Mucosa of gallbladder (tissue), 1 donor: ENCODE measurements around the gene VEGFC. TPM values are rescaled to one million over a fixed set of nuclear protein-coding genes. Genes with fewer than 3 reads are reported as not detected.

Source experiments
- DNase-seq: peaks from one replicate; pipeline ENCODE4 v3.0.0-alpha.2; 2020; ENCODE audit warnings: low spot score
- total RNA-seq: library from RNA; stranded (reverse); gene quantifications from one replicate; pipeline ENCODE4 v1.2.1, GENCODE V29; 2021
- donor health status: DM: no; HTN: no; CAD: no.

The VEGFC gene
- total RNA-seq, 1 donor from 2014 or later: 14.4 TPM

DNA sequence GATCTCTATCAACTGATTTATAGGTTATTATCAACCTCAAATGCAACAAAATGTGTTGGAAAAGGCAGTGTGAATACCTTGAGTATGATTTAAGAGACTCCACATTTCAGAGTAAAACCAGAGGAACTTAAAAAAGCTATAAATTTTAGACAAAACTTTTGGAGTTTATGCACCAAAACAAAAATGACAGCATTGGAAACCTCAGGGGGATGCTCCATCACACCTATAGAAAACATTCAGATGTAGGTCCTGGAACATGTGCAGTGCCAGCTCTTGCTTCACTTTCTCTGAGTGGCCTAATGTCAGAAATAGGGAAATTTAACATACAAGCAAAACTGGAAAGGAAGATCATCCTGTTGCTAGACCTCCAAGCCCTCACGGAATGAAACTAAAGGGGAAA lies 5.8 kb upstream of the VEGFC start:
- no peak for DNase-seq

DNA sequence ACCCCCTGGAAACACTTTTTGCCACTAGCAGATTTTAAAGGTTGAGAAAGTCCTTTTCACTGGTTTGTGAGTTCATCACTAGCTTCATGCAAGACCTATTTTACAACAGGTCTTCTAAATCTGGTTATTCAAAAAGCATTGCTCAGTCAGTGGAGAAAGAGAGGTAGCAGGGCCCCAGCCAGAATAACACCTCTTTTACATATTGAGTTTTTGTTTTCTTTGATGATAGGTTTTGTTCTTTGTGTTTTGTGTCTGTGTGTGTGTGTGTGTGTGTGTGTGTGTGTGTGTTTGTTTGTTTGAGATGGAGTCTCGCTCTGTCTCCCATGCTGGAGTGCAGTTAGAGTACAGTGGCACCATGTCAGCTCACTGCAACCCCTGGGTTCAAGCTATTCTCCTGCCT lies 2.7 kb upstream of the VEGFC start:
- no peak for DNase-seq

DNA sequence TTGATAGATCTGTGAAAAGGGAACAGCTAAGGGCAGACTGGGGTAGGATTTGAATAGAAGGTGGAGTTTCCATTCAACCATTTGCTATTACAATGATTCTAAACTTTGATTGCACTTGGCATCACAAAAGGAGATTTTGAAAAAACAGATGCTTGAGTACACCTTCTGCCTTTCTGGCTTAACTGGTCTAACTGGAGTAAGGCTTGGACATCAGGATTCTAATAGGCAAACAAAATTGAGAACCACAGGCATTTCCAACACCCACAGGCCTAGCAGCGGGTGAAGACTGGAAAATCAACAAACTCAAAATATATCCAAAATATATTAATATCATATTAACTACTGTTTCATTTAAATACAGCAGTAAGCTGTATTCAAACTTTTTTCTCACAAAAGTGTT lies 1.9 kb upstream of the VEGFC start:
- DNase-seq: no peak

DNA sequence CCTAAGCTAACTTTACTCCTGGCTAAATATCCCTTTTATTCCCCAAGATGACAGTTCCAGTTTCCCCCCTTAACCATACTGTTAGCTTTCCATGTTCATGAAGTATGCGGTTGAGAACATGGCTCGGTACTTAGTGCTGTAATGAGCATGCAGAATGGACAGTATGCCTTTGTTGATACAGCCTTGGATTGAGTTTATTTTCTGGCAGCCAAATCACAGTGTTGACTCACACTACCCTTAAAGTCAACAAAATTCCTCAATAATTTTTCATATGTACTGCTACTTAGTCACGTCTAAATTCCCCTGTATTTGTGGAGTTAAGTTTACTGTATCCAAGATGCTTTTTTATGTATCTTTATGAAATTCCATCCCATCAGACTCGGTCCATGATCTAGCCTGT lies 1.4 kb upstream of the VEGFC start:
- DNase-seq: no peak

DNA sequence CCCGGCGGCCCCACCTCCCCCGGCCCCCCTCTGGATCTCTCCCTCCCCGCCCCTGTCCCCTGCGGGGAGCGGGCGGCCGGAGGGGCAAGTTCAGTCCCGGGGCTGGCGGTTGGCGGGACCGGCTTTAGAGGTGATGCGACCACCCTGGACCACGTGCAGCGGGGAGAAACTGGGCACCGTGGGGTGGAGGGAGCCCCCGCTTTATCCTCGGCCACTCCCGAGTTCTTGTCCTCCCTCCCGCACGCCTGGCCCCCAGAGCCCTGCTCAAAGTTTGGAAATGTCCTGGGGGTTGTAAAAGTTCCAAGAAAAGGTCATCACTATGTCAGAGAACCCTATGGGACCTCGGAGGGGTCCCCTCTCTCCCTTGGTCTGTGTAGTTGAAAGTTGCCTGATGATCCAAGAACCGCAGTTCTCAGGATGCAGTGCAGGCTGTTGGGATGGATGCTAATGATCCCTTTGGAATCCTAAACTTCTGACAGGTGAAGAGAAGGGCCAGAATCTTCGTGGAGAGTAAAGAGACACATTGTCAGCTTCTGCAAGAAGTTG lies 411 bp upstream of the VEGFC start:
- DNase-seq: no peak

DNA sequence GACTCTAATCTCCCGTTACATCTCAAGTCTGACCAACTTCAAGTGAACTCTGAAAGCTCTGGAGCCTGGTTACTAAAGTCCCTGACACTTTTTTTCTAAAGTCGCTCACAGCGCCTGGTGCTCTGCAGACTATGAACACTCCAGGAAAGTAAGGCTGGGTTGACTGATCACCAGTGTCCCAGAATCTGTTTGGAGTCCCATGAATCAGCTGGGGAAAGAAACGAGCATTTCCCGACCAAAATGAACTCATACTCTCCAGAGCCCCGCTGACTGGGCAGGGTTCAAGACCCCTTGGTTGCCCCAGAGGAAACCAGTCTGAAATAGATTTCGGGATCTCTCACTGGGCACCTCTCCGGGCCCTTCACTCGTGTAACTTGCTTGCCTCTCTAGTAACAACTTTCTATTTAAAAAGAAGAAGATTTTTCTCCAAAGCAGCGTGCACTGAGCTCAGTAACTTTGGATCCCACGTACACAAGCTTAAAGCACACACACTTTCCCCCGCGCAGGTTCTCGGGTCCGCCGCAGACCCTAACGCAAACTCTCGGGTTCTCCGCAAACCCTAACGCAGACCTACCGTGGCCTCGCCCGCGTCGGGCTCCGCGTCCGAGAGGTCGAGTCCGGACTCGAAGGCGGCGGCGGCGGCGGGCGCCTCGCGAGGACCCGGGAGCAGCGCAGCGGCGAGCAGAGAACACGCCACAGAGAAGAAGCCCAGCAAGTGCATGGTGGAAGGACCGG lies 964 bp downstream of the VEGFC start:
- no peak for DNase-seq

DNA sequence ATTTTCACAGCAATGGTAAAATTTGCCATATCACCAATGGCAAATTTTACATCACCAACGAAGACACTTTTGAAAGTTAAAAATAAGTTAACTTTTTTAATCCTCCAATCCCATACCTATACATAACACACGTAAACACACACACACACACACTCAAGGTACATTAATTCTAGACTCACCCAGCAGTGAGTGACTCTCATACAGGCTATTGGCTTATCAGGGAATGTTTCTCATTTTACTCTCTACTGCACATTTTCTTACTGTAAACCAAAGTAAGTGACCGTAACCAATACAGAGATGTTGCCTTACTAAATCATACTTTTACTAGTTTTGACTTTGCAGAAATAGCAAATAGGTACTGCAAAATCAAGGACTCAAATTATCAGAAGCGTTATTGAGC lies 2.3 kb downstream of the VEGFC start:
- DNase-seq: no peak

DNA sequence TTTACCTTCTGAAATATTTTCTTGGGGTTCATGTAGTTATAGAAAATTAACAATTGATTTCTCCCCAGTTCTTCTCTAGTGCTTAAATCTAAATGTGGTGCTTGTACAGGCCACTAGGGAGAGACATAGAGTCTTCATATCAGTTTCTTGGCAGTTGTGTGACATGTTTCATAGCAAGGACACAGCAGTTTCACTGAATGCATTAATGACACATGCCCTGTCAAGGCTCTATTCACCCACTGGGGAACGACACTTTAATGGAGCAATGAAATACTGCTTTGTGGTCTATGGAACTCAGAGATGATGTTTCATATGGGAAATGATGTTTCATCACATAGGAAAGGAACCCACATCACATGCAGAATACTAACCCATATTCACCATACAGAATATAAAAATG lies 2.8 kb downstream of the VEGFC start:
- DNase-seq: no peak

DNA sequence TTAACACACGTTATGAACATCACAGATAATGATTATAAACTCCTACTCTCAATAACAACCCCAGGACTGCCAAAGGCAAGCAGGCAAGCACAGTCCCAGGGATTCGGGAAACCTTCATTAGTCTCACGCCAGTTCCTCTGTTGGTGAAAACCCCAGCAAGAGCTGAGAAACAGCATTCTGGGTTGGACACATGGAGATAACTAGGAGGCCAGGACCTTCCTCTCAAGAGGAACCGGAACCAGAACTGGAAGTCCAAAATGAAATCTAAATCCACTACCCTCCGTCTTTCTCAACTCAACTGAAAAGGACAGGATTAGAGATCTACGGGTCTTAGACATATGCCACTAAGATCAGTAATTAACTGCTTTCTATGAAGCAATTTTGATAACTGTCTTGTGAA lies 3.8 kb downstream of the VEGFC start:
- DNase-seq: no peak

DNA sequence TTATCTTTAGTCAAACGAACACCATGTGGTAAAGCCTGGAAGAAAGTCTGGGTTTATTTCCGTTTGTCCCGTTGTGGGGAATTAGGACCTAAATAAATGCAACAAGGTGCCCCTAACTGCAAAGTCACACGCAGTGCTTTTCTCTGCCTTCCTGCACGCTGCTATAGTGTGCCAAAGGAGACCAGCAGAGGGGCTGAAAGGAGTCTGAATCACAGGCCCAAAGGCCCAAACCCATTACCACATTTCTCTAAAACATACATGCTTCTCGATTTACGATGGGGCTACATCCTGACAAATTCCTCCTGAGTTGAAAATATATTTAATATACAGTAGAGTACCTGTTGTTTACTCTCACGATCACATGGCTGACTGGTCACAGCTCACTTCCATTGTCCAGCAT lies 4.5 kb downstream of the VEGFC start:
- DNase-seq: no peak

DNA sequence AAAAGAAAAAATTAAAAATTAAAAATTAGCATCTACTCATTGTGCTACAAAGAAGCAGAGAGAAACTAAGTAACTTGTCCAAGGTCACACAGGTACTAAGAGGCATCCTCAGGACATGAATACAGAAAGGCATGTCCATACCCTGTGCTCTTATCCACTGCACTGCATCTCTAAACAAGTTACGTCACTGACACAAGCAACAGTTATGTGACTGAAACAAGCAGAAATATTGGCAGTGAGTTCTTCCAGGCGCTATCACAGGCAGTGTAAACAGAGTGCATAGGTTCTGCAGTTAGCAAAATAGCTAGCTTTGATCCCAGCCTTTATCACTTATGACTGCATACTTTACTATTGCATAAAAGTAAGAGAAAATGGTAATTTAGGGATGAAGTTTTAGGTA lies 7.9 kb downstream of the VEGFC start:
- no peak for DNase-seq

DNA sequence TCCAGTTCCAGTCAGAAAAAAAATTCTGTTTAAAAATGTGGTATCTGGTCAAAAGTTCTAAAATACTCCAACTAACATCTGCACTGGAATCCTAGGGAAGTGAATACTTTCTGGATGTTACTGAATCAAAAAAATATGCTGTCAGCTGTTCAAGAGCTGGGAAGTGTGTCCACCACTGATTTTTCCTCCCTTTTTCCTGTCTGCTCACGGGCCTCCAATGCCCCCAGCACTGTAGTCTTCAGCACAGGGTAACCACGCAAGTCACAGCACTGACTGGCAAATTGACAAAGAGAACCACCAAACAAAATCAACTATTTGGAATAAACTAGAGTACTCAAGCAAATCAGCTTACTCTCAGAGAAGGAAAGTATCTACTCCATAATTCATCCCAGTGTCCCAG lies 9.9 kb downstream of the VEGFC start:
- DNase-seq: no peak

DNA sequence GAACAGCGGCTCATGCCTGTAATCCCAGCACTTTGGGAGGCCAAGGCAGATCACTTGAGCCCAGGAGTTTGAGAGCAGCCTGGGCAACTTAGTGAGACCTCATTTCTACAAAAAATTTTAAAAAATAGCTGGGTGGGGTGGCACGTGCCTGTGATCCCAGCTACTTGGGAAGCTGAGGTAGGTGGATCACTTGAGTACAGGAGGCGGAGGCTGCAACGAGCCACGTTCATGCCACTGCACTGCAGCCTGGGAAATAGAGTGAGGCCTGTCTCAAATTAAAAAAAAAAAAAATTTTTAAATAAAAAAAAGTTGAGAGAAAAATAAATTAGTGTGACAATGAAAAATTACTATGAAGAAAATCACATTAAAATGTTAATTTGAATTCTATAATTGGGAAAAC lies 10.5 kb downstream of the VEGFC start:
- DNase-seq: no peak

DNA sequence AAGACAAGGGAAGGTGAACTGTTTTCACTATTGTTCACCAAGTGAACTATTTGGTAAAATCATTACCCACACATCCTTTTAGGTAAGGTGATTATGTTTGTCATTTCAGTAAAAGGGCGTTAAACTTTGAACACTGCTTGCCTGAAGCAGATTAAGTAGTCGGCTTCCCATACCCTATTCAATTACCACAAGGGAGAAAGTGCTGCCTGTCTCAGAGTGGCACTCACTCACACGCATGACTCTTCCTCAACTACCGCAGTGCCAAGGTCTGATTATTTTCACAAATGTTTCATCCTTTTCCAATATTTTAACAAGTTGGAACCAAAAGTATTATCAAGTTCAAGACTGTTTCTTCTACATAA lies 11.0 kb downstream of the VEGFC start:
- no peak for DNase-seq

DNA sequence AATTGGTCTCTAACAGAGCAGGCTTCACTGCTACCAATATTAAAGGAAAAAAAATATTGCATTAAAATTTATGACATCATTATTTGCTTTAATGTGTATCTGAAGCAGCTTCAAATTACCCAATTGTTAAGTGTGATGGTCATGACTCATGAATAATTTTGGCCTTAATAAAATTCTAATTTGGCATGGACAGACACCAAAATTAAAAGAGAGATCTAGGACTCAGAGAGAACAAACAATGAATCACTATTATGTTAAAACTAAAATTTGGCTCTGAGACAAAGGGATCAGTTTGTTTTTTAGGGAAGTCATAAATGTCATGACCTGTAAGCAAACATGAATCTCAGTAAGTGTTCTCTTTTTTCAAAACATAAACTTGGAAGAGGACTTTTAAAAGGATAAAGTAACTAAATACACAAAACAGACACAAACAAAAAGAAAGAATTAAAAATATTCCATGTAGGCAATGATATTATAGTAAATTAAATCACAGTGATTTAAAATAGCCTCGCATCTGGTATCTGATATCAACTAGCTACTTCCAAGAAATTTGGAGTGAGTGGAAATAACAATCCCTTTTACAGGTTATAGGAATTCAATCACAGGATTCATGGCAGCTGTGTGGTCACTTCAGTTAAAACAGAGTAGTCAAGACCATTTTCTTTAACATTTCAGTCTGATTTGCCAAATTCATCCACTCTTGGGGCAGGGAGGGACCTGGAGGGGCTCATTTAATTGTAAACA lies 11.6 kb downstream of the VEGFC start:
- no peak for DNase-seq

DNA sequence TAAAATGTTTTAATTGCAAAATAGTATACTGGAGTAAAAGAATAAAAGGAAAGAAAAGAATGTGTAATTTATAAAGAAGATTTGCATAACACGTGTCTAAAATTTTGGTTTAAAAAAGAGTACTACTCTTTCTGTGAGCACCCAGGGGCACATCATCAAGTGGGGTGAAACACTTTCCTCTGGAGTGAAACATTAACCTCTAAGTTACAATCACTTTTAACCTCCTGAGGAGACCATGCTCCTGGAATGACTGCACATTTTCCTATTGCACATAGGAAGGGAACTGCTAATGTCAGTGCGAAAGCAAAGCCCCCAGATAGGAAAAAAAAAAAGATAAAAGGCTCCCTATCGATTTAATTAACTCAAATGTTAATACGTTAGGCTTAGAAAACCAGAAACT lies 13.3 kb downstream of the VEGFC start:
- no peak for DNase-seq

DNA sequence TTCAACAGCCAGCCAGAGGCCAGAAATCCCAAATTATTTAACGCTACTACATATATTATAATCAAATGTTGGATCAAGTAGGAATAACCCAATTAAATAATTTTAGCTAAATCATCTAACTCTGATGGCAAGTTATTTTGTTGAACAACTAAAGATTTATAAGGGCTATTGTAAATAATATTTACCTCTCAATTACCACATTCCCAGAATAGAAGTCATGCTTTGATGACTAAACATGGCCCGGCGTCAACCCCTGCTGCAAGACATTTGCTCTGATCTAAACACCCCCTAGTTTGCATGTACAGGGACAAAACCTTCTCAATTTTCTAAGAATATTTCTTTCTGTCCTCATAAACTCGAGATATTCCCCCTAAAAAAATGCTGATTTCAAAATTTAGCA lies 14.2 kb downstream of the VEGFC start:
- no peak for DNase-seq

DNA sequence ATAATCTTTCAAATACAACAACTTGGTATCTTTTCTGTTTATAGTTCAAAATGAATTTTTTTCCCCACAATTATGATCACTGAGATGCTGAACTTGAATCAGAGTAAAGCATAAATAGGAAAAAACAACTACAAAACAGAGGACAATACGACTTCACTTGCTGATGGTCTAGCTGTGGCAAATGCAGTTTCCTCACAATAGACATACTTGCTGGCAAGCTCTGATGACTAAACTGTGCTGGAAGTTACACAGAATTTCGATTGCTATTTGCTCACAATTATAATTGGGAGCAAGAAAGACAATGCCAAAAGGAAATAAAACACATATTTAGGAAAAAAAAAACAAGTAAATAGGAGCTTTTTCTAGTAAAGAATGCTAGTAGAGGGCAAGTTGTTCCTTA lies 14.7 kb downstream of the VEGFC start:
- no peak for DNase-seq

DNA sequence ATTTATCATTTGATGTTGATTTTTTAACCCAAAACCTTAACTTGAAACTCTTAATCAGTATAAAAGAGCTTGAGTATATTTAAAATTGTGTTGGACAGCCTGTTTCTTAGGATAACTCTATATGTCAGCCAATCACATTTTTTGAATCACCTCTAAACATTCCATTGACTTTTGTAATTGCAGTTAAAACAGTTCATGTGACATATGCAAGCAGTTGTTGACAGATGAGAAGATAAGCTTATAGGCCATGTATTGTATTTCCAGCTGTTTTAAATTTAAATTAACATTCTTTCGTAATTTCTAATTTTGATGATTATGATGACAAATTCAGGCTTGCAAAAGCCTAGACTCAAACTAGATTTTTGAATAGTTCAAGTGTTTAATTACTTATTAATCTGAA lies 17.4 kb downstream of the VEGFC start:
- DNase-seq: no peak

DNA sequence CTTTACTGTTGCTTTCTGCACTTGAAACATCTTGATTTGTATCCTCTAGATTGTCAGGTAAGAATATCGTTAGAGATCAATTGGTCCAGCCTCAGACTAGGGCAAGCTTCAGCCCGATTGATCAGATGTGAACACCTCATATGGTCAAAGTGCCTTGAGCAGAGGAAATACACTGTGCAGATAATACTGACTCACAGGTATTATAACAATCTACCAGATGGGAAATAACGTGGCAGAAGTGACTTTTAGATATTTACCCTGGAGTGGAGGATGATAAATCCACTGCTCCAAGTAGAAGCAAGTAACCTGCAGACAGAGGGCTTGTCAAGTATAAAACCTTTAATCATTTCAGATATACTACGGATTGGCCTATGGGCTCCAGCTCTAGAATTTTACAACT lies 17.9 kb downstream of the VEGFC start:
- no peak for DNase-seq

DNA sequence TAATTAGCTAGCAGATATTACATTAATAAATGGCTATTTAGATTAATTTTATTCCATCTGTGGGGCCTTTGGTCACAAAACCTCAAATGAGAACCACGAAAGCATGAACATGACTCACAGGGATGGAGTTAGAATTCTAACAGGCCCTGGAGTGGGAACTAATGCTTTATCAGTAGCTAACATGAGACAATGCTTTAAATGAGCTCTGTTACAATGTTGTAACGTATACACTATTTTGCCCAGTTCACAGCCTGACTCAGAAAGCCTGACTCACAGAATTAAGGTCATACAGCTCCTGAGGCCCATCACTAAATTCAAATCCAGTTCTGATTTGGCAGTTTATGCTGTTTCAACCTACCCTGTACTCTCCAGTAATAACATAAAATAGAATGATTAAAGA lies 23.2 kb downstream of the VEGFC start:
- no peak for DNase-seq

DNA sequence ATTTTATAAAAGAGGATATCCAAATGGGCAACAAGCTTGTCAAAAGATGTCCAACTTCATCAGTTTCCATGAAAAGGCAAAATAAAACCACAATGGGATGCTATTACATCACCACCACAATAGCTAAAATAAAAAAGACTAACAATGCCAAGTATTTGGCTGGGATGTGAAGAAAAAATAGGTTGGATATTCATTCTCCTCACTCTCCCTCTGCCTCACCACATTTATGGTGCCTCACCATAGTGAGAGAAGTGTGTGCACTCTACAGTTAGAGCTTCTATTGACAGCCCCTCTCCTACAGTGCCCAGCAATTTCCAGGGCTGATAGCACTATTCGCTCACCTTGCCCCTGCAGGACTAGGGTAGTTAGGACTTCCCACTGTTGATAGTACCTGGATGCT lies 25.5 kb downstream of the VEGFC start:
- DNase-seq: no peak

DNA sequence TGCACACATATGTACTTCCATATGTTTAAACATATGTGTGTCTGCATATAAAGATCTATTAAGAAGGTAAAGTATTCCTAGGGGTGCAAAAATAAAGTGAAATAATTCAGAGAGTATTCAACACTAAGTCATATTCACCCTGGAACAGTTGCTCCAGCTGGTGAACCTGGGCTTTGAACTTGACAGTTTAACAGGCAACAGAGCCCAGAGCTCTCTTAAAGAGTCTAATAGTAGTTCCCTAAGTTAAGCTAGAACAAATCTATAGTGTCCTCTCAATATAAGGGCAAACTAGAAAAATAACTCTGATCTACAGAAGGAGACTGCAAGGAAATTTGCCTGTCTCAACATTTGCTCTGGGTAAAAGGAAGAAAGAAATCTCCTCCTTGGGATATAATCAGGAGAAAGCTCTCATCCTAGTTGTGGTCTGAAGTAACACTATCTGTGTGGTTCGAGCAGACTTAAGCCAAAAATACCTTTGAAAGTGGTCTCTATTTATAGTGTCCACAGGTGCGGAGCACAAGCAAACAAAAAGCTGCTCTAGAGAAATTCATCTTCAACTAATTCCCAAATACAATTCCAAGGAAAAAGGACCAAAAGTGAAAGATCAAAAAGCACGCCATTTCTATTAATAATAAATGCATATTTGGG lies 29.9 kb downstream of the VEGFC start:
- DNase-seq: no peak
